ENCODE measurements around the gene HADH. TPM values are rescaled to one million over a fixed set of nuclear protein-coding genes. Genes with fewer than 3 reads are reported as not detected.
A peak's percentile ranks its signal among the peaks of the same experiment; 100 is the strongest.

HADH gene
- total RNA-seq, 6 experiments from 2014 or later, result 28.9 to 35.5 (median 32.8) TPM

- H3K27ac Mint-ChIP-seq, result no peak overlapping the region
- no peaks in the 10 kb centered on the region for H3K36me3 Mint-ChIP-seq (ENCODE audit: low read depth)
- H3K9me3 Mint-ChIP-seq, result no peaks in the 10 kb centered on the region
- TF ChIP-seq, protein P1, sequence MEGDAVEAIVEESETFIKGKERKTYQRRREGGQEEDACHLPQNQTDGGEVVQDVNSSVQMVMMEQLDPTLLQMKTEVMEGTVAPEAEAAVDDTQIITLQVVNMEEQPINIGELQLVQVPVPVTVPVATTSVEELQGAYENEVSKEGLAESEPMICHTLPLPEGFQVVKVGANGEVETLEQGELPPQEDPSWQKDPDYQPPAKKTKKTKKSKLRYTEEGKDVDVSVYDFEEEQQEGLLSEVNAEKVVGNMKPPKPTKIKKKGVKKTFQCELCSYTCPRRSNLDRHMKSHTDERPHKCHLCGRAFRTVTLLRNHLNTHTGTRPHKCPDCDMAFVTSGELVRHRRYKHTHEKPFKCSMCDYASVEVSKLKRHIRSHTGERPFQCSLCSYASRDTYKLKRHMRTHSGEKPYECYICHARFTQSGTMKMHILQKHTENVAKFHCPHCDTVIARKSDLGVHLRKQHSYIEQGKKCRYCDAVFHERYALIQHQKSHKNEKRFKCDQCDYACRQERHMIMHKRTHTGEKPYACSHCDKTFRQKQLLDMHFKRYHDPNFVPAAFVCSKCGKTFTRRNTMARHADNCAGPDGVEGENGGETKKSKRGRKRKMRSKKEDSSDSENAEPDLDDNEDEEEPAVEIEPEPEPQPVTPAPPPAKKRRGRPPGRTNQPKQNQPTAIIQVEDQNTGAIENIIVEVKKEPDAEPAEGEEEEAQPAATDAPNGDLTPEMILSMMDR (IDR thresholded peaks at IDR 0.05), result no peak
- DNase-seq, result no peak
- H3K4me3 Mint-ChIP-seq, result no peak overlapping the region
- peaks cover 2% of the 10 kb centered on the region for H3K4me1 Mint-ChIP-seq (ENCODE audit: low read depth)
- H3K27me3 Mint-ChIP-seq (ENCODE audit: insufficient read depth), result peaks cover 4% of the 10 kb centered on the region
These were observed 63.6 kb downstream of the HADH start for GRCh38 chr4:108053251-108053711.

- H3K27me3 Mint-ChIP-seq (ENCODE audit: insufficient read depth), result peaks cover 4% of the 10 kb centered on the region; the same call in 1 of the 2 replicates
These were observed 64.4 kb downstream of the HADH start for GRCh38 chr4:108054025-108054638.

DNA sequence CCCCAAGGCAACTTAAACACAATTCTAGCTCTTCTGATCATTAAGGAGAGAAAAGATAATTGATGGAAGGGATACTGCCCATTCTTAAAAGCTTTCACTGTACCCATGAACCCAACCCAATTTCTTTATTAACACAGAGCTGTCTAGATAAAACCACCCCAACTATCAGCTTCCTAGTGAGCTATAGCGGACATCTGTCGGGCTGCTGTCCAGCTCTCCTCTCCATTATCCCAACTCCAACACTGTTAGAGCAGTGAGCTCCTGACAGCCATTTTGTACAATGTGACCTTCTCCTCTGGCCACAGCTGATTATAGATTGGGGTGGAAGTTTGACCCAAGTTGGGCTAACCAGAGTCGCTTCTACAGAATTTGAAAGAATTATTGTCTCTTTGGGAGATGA, 66.1 kb downstream of the HADH start:
- H3K9me3 Mint-ChIP-seq, result no peaks in the 10 kb centered on the region
- H3K4me1 Mint-ChIP-seq (ENCODE audit: low read depth), result peaks cover 26% of the 10 kb centered on the region
- no peak overlapping the region for H3K4me3 Mint-ChIP-seq
- no peaks in the 10 kb centered on the region; the same call in 1 of the 2 replicates for H3K27me3 Mint-ChIP-seq (ENCODE audit: insufficient read depth)
- TF ChIP-seq, protein P1 (IDR thresholded peaks at IDR 0.05), result no peak
- no peak for DNase-seq
- no peaks in the 10 kb centered on the region for H3K36me3 Mint-ChIP-seq (ENCODE audit: low read depth)
- H3K27ac Mint-ChIP-seq, result no peak overlapping the region

More at GRCh38 chr4:108054025-108054638, 64.4 kb downstream of the HADH start:
- TF ChIP-seq, protein P1 (IDR thresholded peaks at IDR 0.05), result no peak
- no peaks in the 10 kb centered on the region for H3K36me3 Mint-ChIP-seq (ENCODE audit: low read depth)
- DNase-seq, result no peak
- no peak overlapping the region for H3K27ac Mint-ChIP-seq
- peaks cover 10% of the 10 kb centered on the region for H3K4me1 Mint-ChIP-seq (ENCODE audit: low read depth)
- H3K9me3 Mint-ChIP-seq, result no peaks in the 10 kb centered on the region
- no peak overlapping the region for H3K4me3 Mint-ChIP-seq

DNA sequence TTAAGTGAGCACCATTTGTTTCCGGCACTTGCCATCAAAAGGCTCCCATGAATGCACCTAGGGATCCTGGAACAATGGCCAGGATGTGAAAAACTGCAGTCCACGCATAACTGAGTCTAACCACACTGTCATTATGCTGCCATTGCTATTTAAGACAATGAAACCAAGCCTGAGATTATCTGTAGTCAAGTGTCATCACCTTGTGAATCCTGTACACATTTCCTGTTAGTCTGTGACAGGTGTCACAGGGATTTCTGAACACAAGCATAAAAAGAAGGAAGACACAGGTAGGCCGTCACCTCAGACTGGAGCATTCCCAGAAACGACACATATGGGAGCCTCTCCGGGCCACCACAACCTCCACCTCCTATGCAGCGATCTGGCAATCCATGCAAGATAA, 66.7 kb downstream of the HADH start:
- Mint-ChIP-seq H3K9me3 (no peaks in the 10 kb centered on the region), H3K4me1 (ENCODE audit: low read depth) (peaks cover 31% of the 10 kb centered on the region)

DNA sequence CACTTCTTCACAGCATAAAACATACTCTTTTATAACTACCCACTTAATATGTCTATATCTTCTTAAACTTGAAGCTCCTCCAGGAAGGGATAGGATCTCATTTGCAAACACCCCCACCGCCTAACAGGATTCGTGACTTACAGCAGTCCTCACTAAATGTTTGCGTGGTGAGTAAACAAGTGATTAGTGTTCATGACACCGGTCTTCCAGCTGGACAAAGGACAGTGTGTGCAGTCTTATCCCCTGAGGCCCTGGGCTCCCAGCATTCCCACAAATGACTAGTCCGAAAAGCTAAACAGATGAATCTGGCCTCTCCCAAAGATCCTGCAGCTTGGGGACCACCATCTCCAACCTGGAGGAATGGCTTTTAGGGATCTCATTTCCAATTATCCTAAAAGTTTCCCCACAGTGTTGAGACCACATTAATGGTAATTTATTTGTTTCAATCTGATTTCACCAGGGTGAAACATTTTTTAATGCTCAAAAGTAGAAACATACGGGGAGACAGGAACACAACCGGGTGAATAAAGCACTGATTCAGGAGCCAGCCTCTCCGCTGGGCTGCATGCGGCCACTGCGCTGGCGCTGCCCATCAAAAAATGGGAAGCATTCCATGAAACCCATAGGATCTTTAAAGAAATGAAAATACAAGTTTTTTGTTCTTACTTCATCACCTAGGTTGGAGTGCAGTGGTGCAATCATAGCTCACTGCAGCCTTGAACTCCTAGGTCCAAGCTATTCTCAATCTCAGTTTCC, 69.2 kb downstream of the HADH start:
- peak; percentile 87 for DNase-seq
- TF ChIP-seq, protein P1 (IDR thresholded peaks at IDR 0.05), result no peak
- Mint-ChIP-seq H3K9me3 (no peaks in the 10 kb centered on the region), H3K4me1 (ENCODE audit: low read depth) (peaks cover 31% of the 10 kb centered on the region), H3K36me3 (ENCODE audit: low read depth) (no peaks in the 10 kb centered on the region), H3K27me3 (ENCODE audit: insufficient read depth) (no peaks in the 10 kb centered on the region; the same call in 1 of the 2 replicates), H3K27ac (peak overlapping the region; percentile 72), H3K4me3 (peak overlapping the region; percentile 74)

More for the DNA sequence above, 66.7 kb downstream of the HADH start:
- Mint-ChIP-seq H3K36me3 (ENCODE audit: low read depth) (no peaks in the 10 kb centered on the region), H3K27ac (no peak overlapping the region), H3K27me3 (ENCODE audit: insufficient read depth) (no peaks in the 10 kb centered on the region; the same call in 1 of the 2 replicates), H3K4me3 (no peak overlapping the region)
- TF ChIP-seq, protein P1 (IDR thresholded peaks at IDR 0.05), result no peak
- no peak for DNase-seq

All from HFFc6 (cell line).